ENCODE results near the gene AP3S2. TPM values are rescaled to one million over a fixed set of nuclear protein-coding genes. Genes with fewer than 3 reads are reported as not detected.

AP3S2 gene
- total and polyA plus RNA-seq, 2 of the 13 experiments (the other 11 are each of a cell fraction or from before 2014, with no cell fraction given) = 17.6 to 44.4 TPM

DNA sequence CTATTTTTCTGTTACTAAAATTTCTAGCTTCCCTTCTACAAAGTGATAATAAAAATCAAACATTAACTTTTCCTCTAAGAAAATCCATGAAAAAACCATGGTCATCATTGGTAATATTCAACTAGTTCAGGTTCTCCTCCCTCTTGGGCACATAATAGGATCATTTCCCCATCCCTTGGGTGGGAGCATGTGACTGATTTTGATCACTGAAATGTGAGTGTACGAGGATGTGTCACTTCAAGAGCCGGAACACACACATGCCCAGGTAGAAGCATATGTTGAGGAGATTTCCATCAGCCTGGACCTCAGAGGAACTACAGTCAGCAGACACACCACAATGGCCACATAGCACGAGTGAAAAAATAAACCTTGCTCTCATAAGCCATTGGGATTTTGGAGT, 36.1 kb downstream of the AP3S2 start (continued):
- TF ChIP-seq ZNF891 (CRISPR knock-in tag; IDR thresholded peaks at IDR 0.05) = no peak
- TF ChIP-seq, protein P1, sequence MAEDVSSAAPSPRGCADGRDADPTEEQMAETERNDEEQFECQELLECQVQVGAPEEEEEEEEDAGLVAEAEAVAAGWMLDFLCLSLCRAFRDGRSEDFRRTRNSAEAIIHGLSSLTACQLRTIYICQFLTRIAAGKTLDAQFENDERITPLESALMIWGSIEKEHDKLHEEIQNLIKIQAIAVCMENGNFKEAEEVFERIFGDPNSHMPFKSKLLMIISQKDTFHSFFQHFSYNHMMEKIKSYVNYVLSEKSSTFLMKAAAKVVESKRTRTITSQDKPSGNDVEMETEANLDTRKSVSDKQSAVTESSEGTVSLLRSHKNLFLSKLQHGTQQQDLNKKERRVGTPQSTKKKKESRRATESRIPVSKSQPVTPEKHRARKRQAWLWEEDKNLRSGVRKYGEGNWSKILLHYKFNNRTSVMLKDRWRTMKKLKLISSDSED (CRISPR knock-in tag; IDR thresholded peaks at IDR 0.05) = no peak
- TF ChIP-seq ZNF550 (CRISPR knock-in tag; IDR thresholded peaks at IDR 0.05; ENCODE audit: borderline replicate concordance) = no peak
- no peak for TF ChIP-seq EED (CRISPR knock-in tag; IDR thresholded peaks at IDR 0.05)
- peak; percentile 54; the same call in 1 of the 2 replicates for TF ChIP-seq ELF3 (CRISPR knock-in tag; IDR thresholded peaks at IDR 0.05)
- TF ChIP-seq HMGA1 (CRISPR knock-in tag; conservative IDR thresholded peaks at IDR 0.05) = no peak
- TF ChIP-seq ZNF780A (CRISPR knock-in tag; IDR thresholded peaks at IDR 0.05) = no peak
- TF ChIP-seq TOE1 (CRISPR knock-in tag; IDR thresholded peaks at IDR 0.05) = no peak
- no peak for TF ChIP-seq MZF1 (CRISPR knock-in tag; IDR thresholded peaks at IDR 0.05; ENCODE audit: borderline replicate concordance)
- TF ChIP-seq, protein P2, sequence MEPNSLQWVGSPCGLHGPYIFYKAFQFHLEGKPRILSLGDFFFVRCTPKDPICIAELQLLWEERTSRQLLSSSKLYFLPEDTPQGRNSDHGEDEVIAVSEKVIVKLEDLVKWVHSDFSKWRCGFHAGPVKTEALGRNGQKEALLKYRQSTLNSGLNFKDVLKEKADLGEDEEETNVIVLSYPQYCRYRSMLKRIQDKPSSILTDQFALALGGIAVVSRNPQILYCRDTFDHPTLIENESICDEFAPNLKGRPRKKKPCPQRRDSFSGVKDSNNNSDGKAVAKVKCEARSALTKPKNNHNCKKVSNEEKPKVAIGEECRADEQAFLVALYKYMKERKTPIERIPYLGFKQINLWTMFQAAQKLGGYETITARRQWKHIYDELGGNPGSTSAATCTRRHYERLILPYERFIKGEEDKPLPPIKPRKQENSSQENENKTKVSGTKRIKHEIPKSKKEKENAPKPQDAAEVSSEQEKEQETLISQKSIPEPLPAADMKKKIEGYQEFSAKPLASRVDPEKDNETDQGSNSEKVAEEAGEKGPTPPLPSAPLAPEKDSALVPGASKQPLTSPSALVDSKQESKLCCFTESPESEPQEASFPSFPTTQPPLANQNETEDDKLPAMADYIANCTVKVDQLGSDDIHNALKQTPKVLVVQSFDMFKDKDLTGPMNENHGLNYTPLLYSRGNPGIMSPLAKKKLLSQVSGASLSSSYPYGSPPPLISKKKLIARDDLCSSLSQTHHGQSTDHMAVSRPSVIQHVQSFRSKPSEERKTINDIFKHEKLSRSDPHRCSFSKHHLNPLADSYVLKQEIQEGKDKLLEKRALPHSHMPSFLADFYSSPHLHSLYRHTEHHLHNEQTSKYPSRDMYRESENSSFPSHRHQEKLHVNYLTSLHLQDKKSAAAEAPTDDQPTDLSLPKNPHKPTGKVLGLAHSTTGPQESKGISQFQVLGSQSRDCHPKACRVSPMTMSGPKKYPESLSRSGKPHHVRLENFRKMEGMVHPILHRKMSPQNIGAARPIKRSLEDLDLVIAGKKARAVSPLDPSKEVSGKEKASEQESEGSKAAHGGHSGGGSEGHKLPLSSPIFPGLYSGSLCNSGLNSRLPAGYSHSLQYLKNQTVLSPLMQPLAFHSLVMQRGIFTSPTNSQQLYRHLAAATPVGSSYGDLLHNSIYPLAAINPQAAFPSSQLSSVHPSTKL (CRISPR knock-in tag; IDR thresholded peaks at IDR 0.05) = peak; percentile 72
- TF ChIP-seq ZNF230 (CRISPR knock-in tag; IDR thresholded peaks at IDR 0.05) = no peak
- TF ChIP-seq, protein P3, sequence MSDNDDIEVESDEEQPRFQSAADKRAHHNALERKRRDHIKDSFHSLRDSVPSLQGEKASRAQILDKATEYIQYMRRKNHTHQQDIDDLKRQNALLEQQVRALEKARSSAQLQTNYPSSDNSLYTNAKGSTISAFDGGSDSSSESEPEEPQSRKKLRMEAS (IDR thresholded peaks at IDR 0.05) = peak; percentile 49
- TF ChIP-seq ADNP (CRISPR knock-in tag; IDR thresholded peaks at IDR 0.05) = no peak
- TF ChIP-seq HHEX (CRISPR knock-in tag; IDR thresholded peaks at IDR 0.05) = no peak
- TF ChIP-seq ZNF367 (CRISPR knock-in tag; IDR thresholded peaks at IDR 0.05; ENCODE audit: borderline replicate concordance) = no peak
- TF ChIP-seq, protein P4, sequence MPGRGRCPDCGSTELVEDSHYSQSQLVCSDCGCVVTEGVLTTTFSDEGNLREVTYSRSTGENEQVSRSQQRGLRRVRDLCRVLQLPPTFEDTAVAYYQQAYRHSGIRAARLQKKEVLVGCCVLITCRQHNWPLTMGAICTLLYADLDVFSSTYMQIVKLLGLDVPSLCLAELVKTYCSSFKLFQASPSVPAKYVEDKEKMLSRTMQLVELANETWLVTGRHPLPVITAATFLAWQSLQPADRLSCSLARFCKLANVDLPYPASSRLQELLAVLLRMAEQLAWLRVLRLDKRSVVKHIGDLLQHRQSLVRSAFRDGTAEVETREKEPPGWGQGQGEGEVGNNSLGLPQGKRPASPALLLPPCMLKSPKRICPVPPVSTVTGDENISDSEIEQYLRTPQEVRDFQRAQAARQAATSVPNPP (CRISPR knock-in tag; IDR thresholded peaks at IDR 0.05) = no peak
- TF ChIP-seq ZNF331 (CRISPR knock-in tag; IDR thresholded peaks at IDR 0.05) = peak; percentile 18; the same call in 1 of the 2 replicates
- TF ChIP-seq, protein P5, sequence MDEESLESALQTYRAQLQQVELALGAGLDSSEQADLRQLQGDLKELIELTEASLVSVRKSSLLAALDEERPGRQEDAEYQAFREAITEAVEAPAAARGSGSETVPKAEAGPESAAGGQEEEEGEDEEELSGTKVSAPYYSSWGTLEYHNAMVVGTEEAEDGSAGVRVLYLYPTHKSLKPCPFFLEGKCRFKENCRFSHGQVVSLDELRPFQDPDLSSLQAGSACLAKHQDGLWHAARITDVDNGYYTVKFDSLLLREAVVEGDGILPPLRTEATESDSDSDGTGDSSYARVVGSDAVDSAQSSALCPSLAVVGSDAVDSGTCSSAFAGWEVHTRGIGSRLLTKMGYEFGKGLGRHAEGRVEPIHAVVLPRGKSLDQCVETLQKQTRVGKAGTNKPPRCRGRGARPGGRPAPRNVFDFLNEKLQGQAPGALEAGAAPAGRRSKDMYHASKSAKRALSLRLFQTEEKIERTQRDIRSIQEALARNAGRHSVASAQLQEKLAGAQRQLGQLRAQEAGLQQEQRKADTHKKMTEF (CRISPR knock-in tag; IDR thresholded peaks at IDR 0.05) = no peak
- no peak for TF ChIP-seq KMT2A (CRISPR knock-in tag; IDR thresholded peaks at IDR 0.05)
- TF ChIP-seq ATF1 (CRISPR knock-in tag; IDR thresholded peaks at IDR 0.05) = no peak
- TF ChIP-seq LCORL (IDR thresholded peaks at IDR 0.05) = no peak
- no peak for TF ChIP-seq LCORL (CRISPR knock-in tag; IDR thresholded peaks at IDR 0.05)
- no peak for TF ChIP-seq KDM4B (CRISPR knock-in tag; IDR thresholded peaks at IDR 0.05)
- TF ChIP-seq ZNF564 (CRISPR knock-in tag; IDR thresholded peaks at IDR 0.05) = no peak

Measured in HepG2 (cell line).